Measurements from ENCODE around the gene BCAR1. TPM values are rescaled to one million over a fixed set of nuclear protein-coding genes. Genes with fewer than 3 reads are reported as not detected.

Gene BCAR1
- total and polyA plus RNA-seq, 2 of the 13 experiments (the other 11 are each of a cell fraction or from before 2014, with no cell fraction given), result 48.1 to 51.7 TPM

GRCh38 chr16:75196836-75197235 is 54.6 kb downstream of the BCAR1 start:
- WGBS (ENCODE audit: low lambda C conversion rate), result 69% methylated on average over 9 of the region's 9 CpGs
- ATAC-seq, result no peak
- BruUV-seq (replicated peaks), result no TSS peak
- DNase-seq (ENCODE audit: low spot score), result no peak
- FAIRE-seq, result no peak
- H3K4me3 ChIP-seq (replicated peaks in 1 of 3; ENCODE audit: insufficient read depth in 1 of 3, low read depth in 2 of 3, low read length in 3 of 3), result no peak overlapping the region
- POLR2A ChIA-PET, result no interaction called here
- intact Hi-C loops (cut with micrococcal nuclease; ENCODE audit: unreplicated experiment), result loop anchor here (5.0 kb wide), 1 partner anchor 35 kb away; no protein-coding TSS in a partner anchor
- H3K4me2 ChIP-seq (ENCODE audit: low read depth, low read length), result no peak overlapping the region
- H3K79me2 ChIP-seq (ENCODE audit: insufficient read depth, low read length), result no peaks in the 10 kb centered on the region
- H3K36me3 ChIP-seq (replicated peaks in 1 of 2; ENCODE audit: control insufficient read depth in 1 of 2, insufficient read depth in 2 of 2, low read length in 2 of 2), result no peaks in the 10 kb centered on the region
- H3K27me3 ChIP-seq (ENCODE audit: control insufficient read depth in 1 of 2, insufficient read depth in 2 of 2, low read length in 2 of 2), result peaks cover 11 to 53% of the 10 kb centered on the region in 2 experiments
- CTCF ChIA-PET (ENCODE audit: low intra/inter-chr PET ratio, low total read pairs), result interaction anchor here (1.2 kb wide), 1 partner anchor 206 kb away, joined by 3 read pairs; no protein-coding TSS in a partner anchor
- no peak overlapping the region for H2AFZ ChIP-seq (ENCODE audit: low read length)
- peaks cover 27% of the 10 kb centered on the region for H3K4me1 ChIP-seq (ENCODE audit: insufficient read depth, low read length)
- TF ChIP-seq TAF15 (IDR thresholded peaks at IDR 0.05; ENCODE audit: low read depth, low read length, poor library complexity, severe bottlenecking), result no peak
- TF ChIP-seq RFX5 (IDR thresholded peaks at IDR 0.05; ENCODE audit: low read depth, low read length), result no peak
- TF ChIP-seq HDAC1 (CRISPR knock-in tag; IDR thresholded peaks at IDR 0.05), result no peak
- TF ChIP-seq HMGXB4 (CRISPR knock-in tag; IDR thresholded peaks at IDR 0.05; ENCODE audit: borderline replicate concordance in 1 of 2, low read depth in 1 of 2), result no peak
- TF ChIP-seq ZBTB7A (CRISPR knock-in tag; IDR thresholded peaks at IDR 0.05), result no peak
- TF ChIP-seq ZNF33B (CRISPR knock-in tag; IDR thresholded peaks at IDR 0.05), result no peak
- no peak for TF ChIP-seq MTF2 (CRISPR knock-in tag; IDR thresholded peaks at IDR 0.05; ENCODE audit: borderline replicate concordance)
- TF ChIP-seq ZUFSP (CRISPR knock-in tag; IDR thresholded peaks at IDR 0.05; ENCODE audit: borderline replicate concordance), result no peak
- no peak for TF ChIP-seq FOXO4 (CRISPR knock-in tag; conservative IDR thresholded peaks at IDR 0.05)
- no peak for TF ChIP-seq FOXK2 (IDR thresholded peaks at IDR 0.05)
- TF ChIP-seq ZNF501 (CRISPR knock-in tag; IDR thresholded peaks at IDR 0.05), result no peak
- TF ChIP-seq ZNF724P (CRISPR knock-in tag; IDR thresholded peaks at IDR 0.05; ENCODE audit: borderline replicate concordance), result no peak
- no peak for TF ChIP-seq ZBTB38 (CRISPR knock-in tag; IDR thresholded peaks at IDR 0.05)
- TF ChIP-seq ZNF563 (CRISPR knock-in tag; IDR thresholded peaks at IDR 0.05), result no peak
- no peak for TF ChIP-seq ZNF275 (CRISPR knock-in tag; IDR thresholded peaks at IDR 0.05; ENCODE audit: borderline replicate concordance)
- no peak for TF ChIP-seq PAF1 (CRISPR knock-in tag; IDR thresholded peaks at IDR 0.05)
- no peak for TF ChIP-seq ARHGAP35 (CRISPR knock-in tag; IDR thresholded peaks at IDR 0.05; ENCODE audit: borderline replicate concordance)
- H3K9ac ChIP-seq (ENCODE audit: insufficient read depth, low read depth, low read length), result no peak overlapping the region
- no peak overlapping the region for H3K27ac ChIP-seq (ENCODE audit: extremely low read length, insufficient read depth, low read length)
- no peaks in the 10 kb centered on the region for H3K9me3 ChIP-seq (ENCODE audit: low read length)
- no peaks in the 10 kb centered on the region for H4K20me1 ChIP-seq (ENCODE audit: insufficient read depth, low read length)
- in situ Hi-C loops (cut with HindIII; ENCODE audit: extremely low pct_ligation_motif_present, low pct_unique_long_range_greater_than_20kb), result loop anchor here (5.0 to 25.0 kb wide), 2 partner anchors 190 to 565 kb away; no protein-coding TSS in a partner anchor

Measured in HepG2 (cell line).